ENCODE results near the gene C1orf35. TPM values are rescaled to one million over a fixed set of nuclear protein-coding genes. Genes with fewer than 3 reads are reported as not detected.

Gene C1orf35
- total RNA-seq, 4 donors from 2014 or later: 2.8 to 19.2 (median 9.3) TPM

- TF ChIP-seq CTCF (IDR thresholded peaks at IDR 0.05; ENCODE audit: low read depth): no peak
These were observed 12.0 kb downstream of the C1orf35 start for GRCh38 chr1:228091084-228091483.

- no peak for TF ChIP-seq CTCF (IDR thresholded peaks at IDR 0.05; ENCODE audit: low read depth)
These were observed 12.5 kb downstream of the C1orf35 start for GRCh38 chr1:228090613-228091081.

GRCh38 chr1:228089519-228090380 lies 13.4 kb downstream of the C1orf35 start:
- no peak for TF ChIP-seq CTCF (IDR thresholded peaks at IDR 0.05; ENCODE audit: low read depth)

- TF ChIP-seq CTCF (IDR thresholded peaks at IDR 0.05; ENCODE audit: low read depth): no peak
These were observed 14.3 kb downstream of the C1orf35 start for GRCh38 chr1:228088586-228089498.

- no peak for TF ChIP-seq CTCF (IDR thresholded peaks at IDR 0.05; ENCODE audit: low read depth)
These were observed 15.3 kb downstream of the C1orf35 start for GRCh38 chr1:228087771-228088251.

- TF ChIP-seq CTCF (IDR thresholded peaks at IDR 0.05; ENCODE audit: low read depth): no peak
These were observed 17.7 kb downstream of the C1orf35 start for GRCh38 chr1:228085287-228085951.

Data from subcutaneous adipose tissue (tissue), 4 donors.